ENCODE measurements around the gene PIGN.
"Not testable (repeated sequence)": the region's sequence is repeated elsewhere in the genome, so short reads cannot be mapped to it uniquely, and the experiment has no call there.

Gene PIGN

GRCh38 chr18:62037012-62037742, 149.7 kb downstream of the PIGN start:
- no peaks in the 10 kb centered on the region for H3K36me3 ChIP-seq (ENCODE audit: control insufficient read depth, insufficient read depth, low read length)
- H3K4me1 ChIP-seq (ENCODE audit: control insufficient read depth, insufficient read depth, low read length), result no peaks in the 10 kb centered on the region
- no peaks in the 10 kb centered on the region for H3K9me3 ChIP-seq (ENCODE audit: control insufficient read depth, low read length)
- no peak overlapping the region for H3K9ac ChIP-seq (ENCODE audit: low read length)
- no peaks in the 10 kb centered on the region for H3K27me3 ChIP-seq (ENCODE audit: control insufficient read depth, insufficient read depth, low read length)
- no peak overlapping the region for H3K4me3 ChIP-seq (ENCODE audit: low read length)

- not testable (repeated sequence) for H3K4me3 ChIP-seq (ENCODE audit: low read length); H3K9me3 ChIP-seq (ENCODE audit: control insufficient read depth, low read length); H3K36me3 ChIP-seq (ENCODE audit: control insufficient read depth, insufficient read depth, low read length); H3K9ac ChIP-seq (ENCODE audit: low read length); H3K4me1 ChIP-seq (ENCODE audit: control insufficient read depth, insufficient read depth, low read length); H3K27me3 ChIP-seq (ENCODE audit: control insufficient read depth, insufficient read depth, low read length)
These were observed 152.6 kb downstream of the PIGN start for GRCh38 chr18:62034286-62034685.

GRCh38 chr18:62033756-62034155, 153.1 kb downstream of the PIGN start:
- H3K36me3 ChIP-seq (ENCODE audit: control insufficient read depth, insufficient read depth, low read length), result no peaks in the 10 kb centered on the region
- no peak overlapping the region for H3K9ac ChIP-seq (ENCODE audit: low read length)
- no peak overlapping the region for H3K4me3 ChIP-seq (ENCODE audit: low read length)
- no peaks in the 10 kb centered on the region for H3K4me1 ChIP-seq (ENCODE audit: control insufficient read depth, insufficient read depth, low read length)
- H3K27me3 ChIP-seq (ENCODE audit: control insufficient read depth, insufficient read depth, low read length), result no peaks in the 10 kb centered on the region
- no peaks in the 10 kb centered on the region for H3K9me3 ChIP-seq (ENCODE audit: control insufficient read depth, low read length)

DNA sequence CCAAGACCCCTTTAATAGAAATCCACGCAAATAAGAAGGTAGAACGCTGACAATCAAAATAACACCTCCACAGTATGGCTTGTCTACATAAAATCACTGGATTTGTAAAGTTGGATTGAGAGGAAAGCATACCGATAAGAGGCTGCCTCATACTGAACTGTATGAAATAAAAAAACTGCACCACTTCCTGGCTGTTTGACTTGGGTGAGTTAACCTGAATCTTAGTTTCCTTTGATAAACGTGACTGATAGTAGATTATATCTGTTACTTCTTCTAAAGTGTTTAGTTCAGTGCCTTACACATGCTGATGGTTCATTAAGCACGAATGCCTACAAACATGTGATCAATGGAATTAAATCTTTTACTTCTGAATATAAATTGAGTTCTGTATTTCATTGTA, 153.6 kb downstream of the PIGN start:
- Histone ChIP-seq H3K27me3 (ENCODE audit: control insufficient read depth, insufficient read depth, low read length) (no peaks in the 10 kb centered on the region), H3K9ac (ENCODE audit: low read length) (no peak overlapping the region), H3K4me3 (ENCODE audit: low read length) (no peak overlapping the region), H3K9me3 (ENCODE audit: control insufficient read depth, low read length) (no peaks in the 10 kb centered on the region), H3K36me3 (ENCODE audit: control insufficient read depth, insufficient read depth, low read length) (no peaks in the 10 kb centered on the region), H3K4me1 (ENCODE audit: control insufficient read depth, insufficient read depth, low read length) (no peaks in the 10 kb centered on the region)

- no peaks in the 10 kb centered on the region for H3K36me3 ChIP-seq (ENCODE audit: control insufficient read depth, insufficient read depth, low read length)
- H3K4me3 ChIP-seq (ENCODE audit: low read length), result no peak overlapping the region
- no peaks in the 10 kb centered on the region for H3K9me3 ChIP-seq (ENCODE audit: control insufficient read depth, low read length)
- H3K27me3 ChIP-seq (ENCODE audit: control insufficient read depth, insufficient read depth, low read length), result no peaks in the 10 kb centered on the region
- no peaks in the 10 kb centered on the region for H3K4me1 ChIP-seq (ENCODE audit: control insufficient read depth, insufficient read depth, low read length)
- H3K9ac ChIP-seq (ENCODE audit: low read length), result no peak overlapping the region
These were observed 156.5 kb downstream of the PIGN start for GRCh38 chr18:62030091-62030985.

DNA sequence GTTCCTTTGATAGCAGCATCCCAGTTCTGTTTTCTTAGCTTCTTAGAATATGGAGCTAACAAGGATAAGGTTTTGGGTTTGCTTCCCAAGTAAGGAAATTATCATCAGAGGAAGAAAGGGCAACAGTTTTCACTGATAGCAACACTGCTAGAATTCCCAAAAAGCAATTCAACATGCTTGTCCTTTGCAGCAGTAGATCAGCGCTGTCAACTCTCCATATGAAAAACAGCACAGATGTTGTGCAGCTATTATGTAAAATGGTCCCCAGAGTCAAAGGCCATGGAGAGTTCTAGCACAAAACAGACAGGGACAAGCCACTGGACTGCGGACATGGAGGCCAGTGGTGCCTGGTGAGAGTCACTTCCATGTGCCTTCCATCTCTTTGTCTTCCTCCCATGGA, 158.1 kb downstream of the PIGN start:
- Histone ChIP-seq H3K9me3 (ENCODE audit: control insufficient read depth, low read length) (no peaks in the 10 kb centered on the region), H3K4me1 (ENCODE audit: control insufficient read depth, insufficient read depth, low read length) (no peaks in the 10 kb centered on the region), H3K27me3 (ENCODE audit: control insufficient read depth, insufficient read depth, low read length) (no peaks in the 10 kb centered on the region), H3K36me3 (ENCODE audit: control insufficient read depth, insufficient read depth, low read length) (no peaks in the 10 kb centered on the region), H3K4me3 (ENCODE audit: low read length) (no peak overlapping the region), H3K9ac (ENCODE audit: low read length) (no peak overlapping the region)

DNA sequence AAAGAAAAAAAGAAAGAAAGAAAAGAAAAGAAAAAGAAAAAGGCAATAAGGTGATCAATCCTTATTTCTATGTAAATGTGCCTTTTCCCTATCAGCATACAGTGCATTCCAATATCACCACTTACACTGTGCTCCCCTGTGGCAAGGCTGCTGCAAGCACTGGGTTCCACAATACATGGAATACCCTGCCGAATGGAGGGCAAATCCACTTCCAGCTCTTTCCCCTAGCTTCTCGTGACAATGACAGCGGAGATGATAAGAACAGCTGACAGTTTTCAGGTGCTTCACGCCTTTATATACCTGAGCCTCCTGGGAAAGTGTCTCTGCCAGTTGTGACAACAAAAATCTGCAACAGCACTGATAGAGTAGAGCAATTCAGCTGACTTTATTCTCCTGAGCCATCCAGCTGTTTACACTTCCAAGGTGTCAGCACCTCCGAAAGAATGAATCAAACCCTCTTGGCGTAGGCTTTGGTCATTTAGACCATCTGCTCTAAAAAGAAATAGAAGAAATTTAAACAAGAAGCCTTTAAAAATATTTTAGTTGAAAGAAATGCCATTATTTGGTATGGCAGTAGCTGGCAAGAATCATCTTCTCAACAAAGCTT, 158.8 kb downstream of the PIGN start:
- Histone ChIP-seq H3K9me3 (ENCODE audit: control insufficient read depth, low read length) (no peaks in the 10 kb centered on the region), H3K27me3 (ENCODE audit: control insufficient read depth, insufficient read depth, low read length) (no peaks in the 10 kb centered on the region), H3K4me3 (ENCODE audit: low read length) (no peak overlapping the region), H3K9ac (ENCODE audit: low read length) (no peak overlapping the region), H3K4me1 (ENCODE audit: control insufficient read depth, insufficient read depth, low read length) (no peaks in the 10 kb centered on the region), H3K36me3 (ENCODE audit: control insufficient read depth, insufficient read depth, low read length) (no peaks in the 10 kb centered on the region)

DNA sequence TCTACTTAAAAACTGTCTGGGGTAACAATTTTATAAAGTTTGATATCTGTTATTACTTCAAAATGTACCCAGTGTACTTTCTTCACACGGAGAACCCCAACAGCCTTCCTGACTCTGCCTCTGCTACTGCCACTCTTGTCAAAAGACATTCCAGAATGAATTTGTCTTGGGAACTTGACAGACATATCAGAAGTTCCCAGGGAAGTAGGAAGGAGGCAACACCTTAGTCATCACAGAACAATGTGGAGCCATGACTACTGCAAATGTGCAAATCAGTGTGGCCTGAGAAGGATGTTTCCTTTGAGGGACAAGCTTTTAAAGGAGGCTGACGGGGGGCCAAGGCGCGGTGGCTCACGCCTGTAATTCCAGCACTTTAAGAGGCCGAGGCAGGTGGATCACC, 160.3 kb downstream of the PIGN start:
- H3K9ac ChIP-seq (ENCODE audit: low read length), result no peak overlapping the region

DNA sequence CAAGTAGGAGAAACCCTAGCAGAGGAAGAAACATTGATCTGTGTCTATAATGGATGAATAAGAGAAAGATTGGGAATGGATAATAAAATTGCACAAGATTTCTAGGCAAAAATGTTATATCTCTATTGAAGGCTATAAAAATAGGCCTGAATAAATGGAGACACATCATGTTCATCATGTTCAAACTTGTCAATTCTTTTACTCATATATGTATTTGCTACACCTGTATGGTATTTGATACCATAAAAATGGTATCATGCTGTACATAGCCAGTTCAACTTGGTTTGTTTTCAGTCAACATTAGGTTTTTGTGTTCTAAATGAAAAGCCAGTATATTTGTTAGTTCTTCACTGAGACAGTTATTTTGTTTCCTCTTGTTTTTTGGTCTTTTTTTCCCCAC, 161.9 kb downstream of the PIGN start:
- Histone ChIP-seq H3K27me3 (ENCODE audit: control insufficient read depth, insufficient read depth, low read length) (no peaks in the 10 kb centered on the region), H3K9ac (ENCODE audit: low read length) (no peak overlapping the region), H3K4me3 (ENCODE audit: low read length) (no peak overlapping the region), H3K4me1 (ENCODE audit: control insufficient read depth, insufficient read depth, low read length) (no peaks in the 10 kb centered on the region), H3K36me3 (ENCODE audit: control insufficient read depth, insufficient read depth, low read length) (no peaks in the 10 kb centered on the region), H3K9me3 (ENCODE audit: control insufficient read depth, low read length) (no peaks in the 10 kb centered on the region)

More for the DNA sequence above, 160.3 kb downstream of the PIGN start:
- no peaks in the 10 kb centered on the region for H3K27me3 ChIP-seq (ENCODE audit: control insufficient read depth, insufficient read depth, low read length)
- H3K4me1 ChIP-seq (ENCODE audit: control insufficient read depth, insufficient read depth, low read length), result no peaks in the 10 kb centered on the region
- H3K4me3 ChIP-seq (ENCODE audit: low read length), result no peak overlapping the region
- no peaks in the 10 kb centered on the region for H3K9me3 ChIP-seq (ENCODE audit: control insufficient read depth, low read length)
- no peaks in the 10 kb centered on the region for H3K36me3 ChIP-seq (ENCODE audit: control insufficient read depth, insufficient read depth, low read length)

DNA sequence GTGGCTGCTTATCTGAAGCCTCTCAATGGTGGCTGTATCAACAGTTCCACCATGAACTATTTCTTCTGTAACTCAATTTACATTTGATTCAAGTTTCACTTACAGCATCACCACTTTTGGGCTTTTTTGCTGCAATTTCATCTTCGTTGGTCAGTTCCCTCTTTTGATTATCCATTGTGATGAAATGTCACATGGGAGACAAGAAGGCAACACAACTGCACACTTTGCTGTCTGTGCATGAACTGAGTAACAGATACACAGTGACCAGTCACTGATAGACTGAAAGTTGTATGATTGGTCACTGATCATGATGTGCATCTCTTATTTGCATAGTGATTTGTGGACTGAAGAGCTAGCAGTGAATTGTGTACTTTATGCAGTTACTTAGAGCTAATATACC, 163.3 kb downstream of the PIGN start:
- Histone ChIP-seq H3K4me3 (ENCODE audit: low read length) (no peak overlapping the region), H3K9me3 (ENCODE audit: control insufficient read depth, low read length) (no peaks in the 10 kb centered on the region), H3K36me3 (ENCODE audit: control insufficient read depth, insufficient read depth, low read length) (no peaks in the 10 kb centered on the region), H3K4me1 (ENCODE audit: control insufficient read depth, insufficient read depth, low read length) (no peaks in the 10 kb centered on the region), H3K27me3 (ENCODE audit: control insufficient read depth, insufficient read depth, low read length) (no peaks in the 10 kb centered on the region), H3K9ac (ENCODE audit: low read length) (no peak overlapping the region)

GRCh38 chr18:62018759-62019041, 168.2 kb downstream of the PIGN start:
- H3K4me1 ChIP-seq (ENCODE audit: control insufficient read depth, insufficient read depth, low read length), result no peaks in the 10 kb centered on the region
- no peaks in the 10 kb centered on the region for H3K9me3 ChIP-seq (ENCODE audit: control insufficient read depth, low read length)
- no peaks in the 10 kb centered on the region for H3K36me3 ChIP-seq (ENCODE audit: control insufficient read depth, insufficient read depth, low read length)
- no peak overlapping the region for H3K9ac ChIP-seq (ENCODE audit: low read length)
- H3K4me3 ChIP-seq (ENCODE audit: low read length), result no peak overlapping the region
- H3K27me3 ChIP-seq (ENCODE audit: control insufficient read depth, insufficient read depth, low read length), result no peaks in the 10 kb centered on the region

DNA sequence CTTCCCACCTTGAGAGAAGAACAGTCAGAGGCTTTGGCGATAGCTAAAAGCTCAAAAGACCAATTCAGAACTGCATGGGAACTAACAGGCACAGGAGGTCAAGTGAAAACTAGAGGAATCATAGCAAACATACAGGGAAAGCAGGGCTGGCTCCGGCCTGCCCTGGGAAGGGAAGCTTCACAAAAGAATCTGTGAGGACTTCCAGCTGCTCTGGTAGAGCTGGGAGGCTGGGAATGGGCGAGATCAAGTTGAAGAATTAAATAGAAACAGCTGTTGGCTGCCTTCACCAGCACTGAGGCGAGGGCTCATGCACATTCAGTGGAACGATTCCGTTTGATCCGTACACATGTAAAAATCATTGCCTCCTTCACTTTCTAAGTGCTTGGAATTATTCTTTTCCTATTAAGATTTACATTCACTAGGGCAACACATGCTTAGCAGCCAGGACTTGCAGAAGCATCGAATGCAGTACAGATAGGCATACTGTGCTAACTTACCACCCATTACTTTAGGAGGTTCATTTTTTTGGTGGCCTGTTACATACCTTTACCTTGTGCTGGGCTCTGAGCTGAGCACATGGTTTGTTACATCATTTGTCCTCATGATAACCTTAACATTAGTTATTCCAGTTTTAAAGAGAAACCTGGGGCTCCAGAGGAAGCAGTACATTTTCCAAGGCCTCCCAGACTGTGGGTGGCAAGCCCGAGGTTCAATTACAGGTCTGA, 168.7 kb downstream of the PIGN start:
- no peak overlapping the region for H3K9ac ChIP-seq (ENCODE audit: low read length)
- no peaks in the 10 kb centered on the region for H3K9me3 ChIP-seq (ENCODE audit: control insufficient read depth, low read length)
- no peaks in the 10 kb centered on the region for H3K4me1 ChIP-seq (ENCODE audit: control insufficient read depth, insufficient read depth, low read length)
- no peaks in the 10 kb centered on the region for H3K27me3 ChIP-seq (ENCODE audit: control insufficient read depth, insufficient read depth, low read length)
- H3K4me3 ChIP-seq (ENCODE audit: low read length), result no peak overlapping the region
- H3K36me3 ChIP-seq (ENCODE audit: control insufficient read depth, insufficient read depth, low read length), result no peaks in the 10 kb centered on the region

Data from mucosa of stomach (tissue), 1 donor.